ENCODE data around the gene CGB3. TPM values are rescaled to one million over a fixed set of nuclear protein-coding genes. Genes with fewer than 3 reads are reported as not detected.
"Not testable (repeated sequence)": the region's sequence is repeated elsewhere in the genome, so short reads cannot be mapped to it uniquely, and the experiment has no call there.

CGB3 gene
- total RNA-seq, 1 donor from 2014 or later, result not detected

GRCh38 chr19:49022116-49022515, 2.0 kb downstream of the CGB3 start:
- Histone ChIP-seq H3K27me3 (ENCODE audit: low read depth) (peaks cover 31% of the 10 kb centered on the region), H3K4me3 (no peak overlapping the region), H3K9me3 (replicated peaks) (no peaks in the 10 kb centered on the region), H3K4me1 (peaks cover 26% of the 10 kb centered on the region), H3K27ac (replicated peaks) (no peak overlapping the region), H3K36me3 (no peaks in the 10 kb centered on the region)
- TF ChIP-seq CTCF (IDR thresholded peaks at IDR 0.05; ENCODE audit: borderline replicate concordance), result no peak
- DNase-seq, result no peak
- intact Hi-C loops (cut with micrococcal nuclease), result no loop called here

- TF ChIP-seq CTCF (IDR thresholded peaks at IDR 0.05; ENCODE audit: borderline replicate concordance), result no peak
- DNase-seq, result no peak
- intact Hi-C loops (cut with micrococcal nuclease), result no loop called here
- H3K27me3 ChIP-seq (ENCODE audit: low read depth), result peaks cover 34% of the 10 kb centered on the region
- H3K27ac ChIP-seq (replicated peaks), result no peak overlapping the region
- peaks cover 27% of the 10 kb centered on the region for H3K4me1 ChIP-seq
- peaks cover 1% of the 10 kb centered on the region for H3K36me3 ChIP-seq
- no peak overlapping the region for H3K4me3 ChIP-seq
- no peaks in the 10 kb centered on the region for H3K9me3 ChIP-seq (replicated peaks)
These were observed 2.9 kb downstream of the CGB3 start for GRCh38 chr19:49020931-49021895.

- H3K36me3 ChIP-seq, result peaks cover 10% of the 10 kb centered on the region
- H3K4me3 ChIP-seq, result no peak overlapping the region
- H3K27ac ChIP-seq (replicated peaks), result no peak overlapping the region
- DNase-seq, result no peak
- TF ChIP-seq CTCF (IDR thresholded peaks at IDR 0.05; ENCODE audit: borderline replicate concordance), result no peak
- intact Hi-C loops (cut with micrococcal nuclease), result no loop called here
- no peaks in the 10 kb centered on the region for H3K9me3 ChIP-seq (replicated peaks)
- H3K4me1 ChIP-seq, result peaks cover 27% of the 10 kb centered on the region
- peaks cover 34% of the 10 kb centered on the region for H3K27me3 ChIP-seq (ENCODE audit: low read depth)
These were observed 3.8 kb downstream of the CGB3 start for GRCh38 chr19:49020342-49020741.

GRCh38 chr19:49019242-49019932, 4.7 kb downstream of the CGB3 start:
- peaks cover 34% of the 10 kb centered on the region for H3K27me3 ChIP-seq (ENCODE audit: low read depth)
- peaks cover 27% of the 10 kb centered on the region for H3K4me1 ChIP-seq
- peak overlapping the region; percentile 63 for H3K4me3 ChIP-seq
- TF ChIP-seq CTCF (IDR thresholded peaks at IDR 0.05; ENCODE audit: borderline replicate concordance), result no peak
- H3K9me3 ChIP-seq (replicated peaks), result no peaks in the 10 kb centered on the region
- H3K27ac ChIP-seq (replicated peaks), result no peak overlapping the region
- H3K36me3 ChIP-seq, result peaks cover 19% of the 10 kb centered on the region
- intact Hi-C loops (cut with micrococcal nuclease), result no loop called here
- DNase-seq, result peak; percentile 75

GRCh38 chr19:49018388-49019241, 5.5 kb downstream of the CGB3 start:
- Histone ChIP-seq H3K27me3 (ENCODE audit: low read depth) (peaks cover 34% of the 10 kb centered on the region), H3K4me3 (peak overlapping the region; percentile 63), H3K4me1 (peaks cover 27% of the 10 kb centered on the region), H3K36me3 (peaks cover 25% of the 10 kb centered on the region)
- H3K9me3 ChIP-seq (replicated peaks); H3K27ac ChIP-seq (replicated peaks); intact Hi-C loops (cut with micrococcal nuclease); DNase-seq: not testable (repeated sequence)

Measured in left ventricle myocardium inferior (tissue), 1 donor.